ENCODE results near the gene SOCS1. TPM values are rescaled to one million over a fixed set of nuclear protein-coding genes. Genes with fewer than 3 reads are reported as not detected.

The SOCS1 gene
- polyA plus RNA-seq, 1 donor from 2014 or later: not detected

DNA sequence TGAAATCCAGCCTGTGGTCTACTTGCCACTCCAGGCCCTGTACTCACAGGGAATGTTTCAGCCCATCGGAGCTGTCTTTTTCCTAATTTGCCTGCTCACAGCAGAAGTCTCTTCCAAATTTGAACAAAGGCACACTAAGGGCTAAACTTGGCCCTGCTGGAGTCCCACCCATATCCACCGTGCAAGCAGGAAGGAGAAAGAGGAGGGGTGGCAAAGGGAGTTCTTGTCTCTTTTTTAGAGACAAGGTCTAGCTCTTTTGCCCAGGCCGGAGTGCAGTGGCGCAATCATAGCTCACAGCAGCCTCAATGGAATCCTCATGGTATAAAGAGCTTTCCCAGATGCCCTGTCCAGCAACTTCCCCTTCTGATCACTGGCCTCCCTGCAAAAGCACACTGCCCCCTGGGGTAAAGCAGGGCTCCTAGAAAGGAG lies 27.8 kb upstream of the SOCS1 start:
- Histone ChIP-seq H3K4me2 (ENCODE audit: low read length) (no peak overlapping the region), H2AFZ (ENCODE audit: low read depth, low read length) (no peak overlapping the region), H3K79me2 (replicated peaks; ENCODE audit: insufficient read depth, low read length) (no peaks in the 10 kb centered on the region), H3K27ac (ENCODE audit: low read length) (no peak overlapping the region), H3K4me3 (ENCODE audit: low read length) (no peak overlapping the region), H3F3A (ENCODE audit: insufficient read depth, low read length, poor library complexity, severe bottlenecking) (no peaks in the 10 kb centered on the region), H3K9ac (ENCODE audit: low read length) (no peak overlapping the region), H3K27me3 (ENCODE audit: insufficient read depth, low read depth, low read length) (no peaks in the 10 kb centered on the region), H3K9me3 (ENCODE audit: low read length) (no peaks in the 10 kb centered on the region), H3K9me2 (ENCODE audit: insufficient read depth, low read length) (no peaks in the 10 kb centered on the region), H3K36me3 (ENCODE audit: insufficient read depth, low read length) (no peaks in the 10 kb centered on the region), H4K20me1 (ENCODE audit: insufficient read depth) (no peaks in the 10 kb centered on the region)
- no peak for TF ChIP-seq POLR2AphosphoS5 (IDR thresholded peaks at IDR 0.05)
- TF ChIP-seq EP300 (conservative IDR thresholded peaks at IDR 0.05; ENCODE audit: poor library complexity, severe bottlenecking): no peak
- TF ChIP-seq, protein P1, sequence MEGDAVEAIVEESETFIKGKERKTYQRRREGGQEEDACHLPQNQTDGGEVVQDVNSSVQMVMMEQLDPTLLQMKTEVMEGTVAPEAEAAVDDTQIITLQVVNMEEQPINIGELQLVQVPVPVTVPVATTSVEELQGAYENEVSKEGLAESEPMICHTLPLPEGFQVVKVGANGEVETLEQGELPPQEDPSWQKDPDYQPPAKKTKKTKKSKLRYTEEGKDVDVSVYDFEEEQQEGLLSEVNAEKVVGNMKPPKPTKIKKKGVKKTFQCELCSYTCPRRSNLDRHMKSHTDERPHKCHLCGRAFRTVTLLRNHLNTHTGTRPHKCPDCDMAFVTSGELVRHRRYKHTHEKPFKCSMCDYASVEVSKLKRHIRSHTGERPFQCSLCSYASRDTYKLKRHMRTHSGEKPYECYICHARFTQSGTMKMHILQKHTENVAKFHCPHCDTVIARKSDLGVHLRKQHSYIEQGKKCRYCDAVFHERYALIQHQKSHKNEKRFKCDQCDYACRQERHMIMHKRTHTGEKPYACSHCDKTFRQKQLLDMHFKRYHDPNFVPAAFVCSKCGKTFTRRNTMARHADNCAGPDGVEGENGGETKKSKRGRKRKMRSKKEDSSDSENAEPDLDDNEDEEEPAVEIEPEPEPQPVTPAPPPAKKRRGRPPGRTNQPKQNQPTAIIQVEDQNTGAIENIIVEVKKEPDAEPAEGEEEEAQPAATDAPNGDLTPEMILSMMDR (IDR thresholded peaks at IDR 0.05; ENCODE audit: poor library complexity, severe bottlenecking): no peak
- TF ChIP-seq EZH2 (IDR thresholded peaks at IDR 0.05; ENCODE audit: borderline replicate concordance, insufficient read depth, low read length, poor library complexity, severe bottlenecking): no peak
- no peak for TF ChIP-seq SMC3 (conservative IDR thresholded peaks at IDR 0.05; ENCODE audit: poor library complexity)
- TF ChIP-seq RAD21 (conservative IDR thresholded peaks at IDR 0.05): no peak
- TF ChIP-seq, protein P2, sequence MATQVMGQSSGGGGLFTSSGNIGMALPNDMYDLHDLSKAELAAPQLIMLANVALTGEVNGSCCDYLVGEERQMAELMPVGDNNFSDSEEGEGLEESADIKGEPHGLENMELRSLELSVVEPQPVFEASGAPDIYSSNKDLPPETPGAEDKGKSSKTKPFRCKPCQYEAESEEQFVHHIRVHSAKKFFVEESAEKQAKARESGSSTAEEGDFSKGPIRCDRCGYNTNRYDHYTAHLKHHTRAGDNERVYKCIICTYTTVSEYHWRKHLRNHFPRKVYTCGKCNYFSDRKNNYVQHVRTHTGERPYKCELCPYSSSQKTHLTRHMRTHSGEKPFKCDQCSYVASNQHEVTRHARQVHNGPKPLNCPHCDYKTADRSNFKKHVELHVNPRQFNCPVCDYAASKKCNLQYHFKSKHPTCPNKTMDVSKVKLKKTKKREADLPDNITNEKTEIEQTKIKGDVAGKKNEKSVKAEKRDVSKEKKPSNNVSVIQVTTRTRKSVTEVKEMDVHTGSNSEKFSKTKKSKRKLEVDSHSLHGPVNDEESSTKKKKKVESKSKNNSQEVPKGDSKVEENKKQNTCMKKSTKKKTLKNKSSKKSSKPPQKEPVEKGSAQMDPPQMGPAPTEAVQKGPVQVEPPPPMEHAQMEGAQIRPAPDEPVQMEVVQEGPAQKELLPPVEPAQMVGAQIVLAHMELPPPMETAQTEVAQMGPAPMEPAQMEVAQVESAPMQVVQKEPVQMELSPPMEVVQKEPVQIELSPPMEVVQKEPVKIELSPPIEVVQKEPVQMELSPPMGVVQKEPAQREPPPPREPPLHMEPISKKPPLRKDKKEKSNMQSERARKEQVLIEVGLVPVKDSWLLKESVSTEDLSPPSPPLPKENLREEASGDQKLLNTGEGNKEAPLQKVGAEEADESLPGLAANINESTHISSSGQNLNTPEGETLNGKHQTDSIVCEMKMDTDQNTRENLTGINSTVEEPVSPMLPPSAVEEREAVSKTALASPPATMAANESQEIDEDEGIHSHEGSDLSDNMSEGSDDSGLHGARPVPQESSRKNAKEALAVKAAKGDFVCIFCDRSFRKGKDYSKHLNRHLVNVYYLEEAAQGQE (IDR thresholded peaks at IDR 0.05; ENCODE audit: borderline replicate concordance): no peak
- TF ChIP-seq TAF1 (IDR thresholded peaks at IDR 0.05; ENCODE audit: low read depth): no peak
- no peak for TF ChIP-seq MXI1 (conservative IDR thresholded peaks at IDR 0.05; ENCODE audit: poor library complexity, severe bottlenecking)

DNA sequence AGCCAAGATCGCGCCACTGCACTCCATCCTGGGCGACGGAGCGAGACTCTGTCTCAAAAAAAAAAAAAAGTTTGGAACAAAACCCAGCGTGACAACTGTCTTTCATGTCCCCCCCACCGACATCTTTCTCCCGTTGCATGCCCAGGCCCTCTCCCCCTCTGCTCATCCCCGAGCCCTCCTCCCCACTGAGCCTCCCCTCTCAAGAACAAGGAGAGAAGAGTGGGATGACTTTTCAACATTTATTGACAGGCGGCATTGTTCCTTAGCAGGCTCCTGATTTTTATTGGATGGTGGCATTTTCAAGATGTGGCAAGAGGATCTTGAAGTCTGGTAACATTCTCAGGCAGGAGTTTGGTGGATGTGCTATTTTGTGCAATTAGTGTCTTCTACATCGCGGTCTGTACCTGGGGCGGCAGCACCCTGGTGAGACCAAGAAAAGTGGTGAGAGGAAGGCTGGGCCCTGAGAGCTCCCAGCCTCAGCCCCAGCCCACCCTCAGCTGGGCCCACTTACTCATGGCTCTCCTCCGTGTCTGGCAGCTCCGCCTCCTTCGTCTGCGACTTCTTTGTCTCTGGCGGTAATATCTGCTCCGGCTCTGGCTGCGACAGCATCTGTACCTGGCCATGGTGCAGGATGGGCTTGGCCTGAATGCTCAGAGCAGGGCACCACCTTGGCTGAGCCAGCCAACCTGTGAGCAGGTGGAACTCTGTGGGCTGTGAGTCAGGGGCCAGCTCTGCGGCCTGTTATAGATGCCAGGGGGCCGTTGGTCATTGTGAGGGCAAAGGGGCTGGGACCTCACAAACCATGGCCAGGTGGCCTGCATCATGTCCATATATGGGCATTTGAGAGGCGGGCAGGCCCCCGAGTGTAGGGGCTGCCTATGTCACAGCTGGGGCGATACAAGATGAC lies 24.9 kb upstream of the SOCS1 start, which contains the start of gene PRM1:
Gene PRM1 (minus strand): TSS at position 715 of the 907 bp plus-strand sequence. CDS start 92 bp downstream, at position 623.
- Histone ChIP-seq H3K79me2 (replicated peaks; ENCODE audit: insufficient read depth, low read length) (no peaks in the 10 kb centered on the region), H3K9me2 (ENCODE audit: insufficient read depth, low read length) (no peaks in the 10 kb centered on the region), H2AFZ (ENCODE audit: low read depth, low read length) (no peak within 1 kb of the TSS), H3K4me3 (ENCODE audit: low read length) (no peak within 1 kb of the TSS), H4K20me1 (ENCODE audit: insufficient read depth) (no peaks in the 10 kb centered on the region), H3K9me3 (ENCODE audit: low read length) (no peaks in the 10 kb centered on the region), H3F3A (ENCODE audit: insufficient read depth, low read length, poor library complexity, severe bottlenecking) (no peaks in the 10 kb centered on the region), H3K36me3 (ENCODE audit: insufficient read depth, low read length) (no peaks in the 10 kb centered on the region), H3K27ac (ENCODE audit: low read length) (no peak within 1 kb of the TSS), H3K9ac (ENCODE audit: low read length) (no peak within 1 kb of the TSS), H3K4me2 (ENCODE audit: low read length) (no peak within 1 kb of the TSS), H3K27me3 (ENCODE audit: insufficient read depth, low read depth, low read length) (no peaks in the 10 kb centered on the region)
- TF ChIP-seq POLR2AphosphoS5 (IDR thresholded peaks at IDR 0.05): no peak
- TF ChIP-seq, protein P1 (IDR thresholded peaks at IDR 0.05; ENCODE audit: poor library complexity, severe bottlenecking): no peak
- TF ChIP-seq EZH2 (IDR thresholded peaks at IDR 0.05; ENCODE audit: borderline replicate concordance, insufficient read depth, low read length, poor library complexity, severe bottlenecking): no peak
- TF ChIP-seq, protein P2 (IDR thresholded peaks at IDR 0.05; ENCODE audit: borderline replicate concordance): no peak
- TF ChIP-seq RAD21 (conservative IDR thresholded peaks at IDR 0.05): no peak
- no peak for TF ChIP-seq TAF1 (IDR thresholded peaks at IDR 0.05; ENCODE audit: low read depth)
